Measurements from ENCODE around the gene RAB31.
"Not testable (repeated sequence)": the region's sequence is repeated elsewhere in the genome, so short reads cannot be mapped to it uniquely, and the experiment has no call there.

The RAB31 gene

DNA sequence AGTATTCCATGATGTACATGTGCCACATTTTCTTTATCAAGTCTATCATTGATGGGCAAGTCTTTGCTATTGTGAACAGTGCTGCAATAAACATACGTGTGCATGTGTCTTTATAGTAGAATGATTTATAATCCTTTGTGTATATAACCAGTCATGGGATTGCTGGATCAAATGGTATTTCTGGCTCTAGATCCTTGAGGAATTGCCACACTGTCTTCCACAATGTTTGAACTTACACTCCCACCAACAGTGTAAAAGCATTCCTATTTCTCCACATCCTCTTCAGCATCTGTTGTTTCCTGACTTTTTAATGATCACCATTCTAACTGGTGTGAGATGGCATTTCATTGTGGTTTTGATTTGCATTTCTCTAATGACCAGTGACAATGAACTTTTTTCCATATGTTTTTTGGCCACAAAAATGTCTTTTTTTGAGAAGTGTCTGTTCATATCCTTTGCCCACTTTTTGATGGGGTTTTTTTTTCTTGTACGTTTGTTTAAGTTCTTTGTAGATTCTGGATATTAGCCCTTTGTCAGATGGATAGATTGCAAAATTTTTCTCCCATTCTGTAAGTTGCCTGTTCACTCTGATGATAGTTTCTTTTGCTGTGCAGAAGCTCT, 60.1 kb downstream of the RAB31 start:
- not testable (repeated sequence) for ATAC-seq, H3K27ac Mint-ChIP-seq, H3K4me1 Mint-ChIP-seq, H3K4me3 Mint-ChIP-seq, DNase-seq, H3K9me3 Mint-ChIP-seq
- peaks cover 32% of the 10 kb centered on the region for H3K27me3 Mint-ChIP-seq

DNA sequence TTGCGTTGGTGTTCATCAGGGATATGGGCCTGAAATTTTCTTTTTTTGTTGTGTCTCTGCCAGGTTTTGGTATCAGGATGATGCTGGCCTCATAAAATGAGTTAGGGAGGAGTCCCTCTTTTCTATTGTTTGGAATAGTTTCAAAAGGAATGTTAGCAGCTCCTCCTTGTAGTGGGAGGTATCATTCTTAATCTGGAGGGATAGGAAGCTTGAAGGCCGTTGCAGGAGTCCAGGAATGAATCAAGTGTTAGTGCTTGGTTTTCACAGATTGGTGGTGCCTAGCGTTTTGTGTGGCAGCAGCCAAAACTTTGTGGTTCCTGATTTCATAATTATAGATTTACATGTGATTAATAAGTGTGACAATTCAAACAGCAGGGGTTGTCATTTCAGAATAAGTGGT, 62.0 kb downstream of the RAB31 start:
- H3K27me3 Mint-ChIP-seq, result peaks cover 33% of the 10 kb centered on the region
- H3K4me3 Mint-ChIP-seq, H3K9me3 Mint-ChIP-seq, H3K27ac Mint-ChIP-seq, DNase-seq, ATAC-seq, H3K4me1 Mint-ChIP-seq: not testable (repeated sequence)

DNA sequence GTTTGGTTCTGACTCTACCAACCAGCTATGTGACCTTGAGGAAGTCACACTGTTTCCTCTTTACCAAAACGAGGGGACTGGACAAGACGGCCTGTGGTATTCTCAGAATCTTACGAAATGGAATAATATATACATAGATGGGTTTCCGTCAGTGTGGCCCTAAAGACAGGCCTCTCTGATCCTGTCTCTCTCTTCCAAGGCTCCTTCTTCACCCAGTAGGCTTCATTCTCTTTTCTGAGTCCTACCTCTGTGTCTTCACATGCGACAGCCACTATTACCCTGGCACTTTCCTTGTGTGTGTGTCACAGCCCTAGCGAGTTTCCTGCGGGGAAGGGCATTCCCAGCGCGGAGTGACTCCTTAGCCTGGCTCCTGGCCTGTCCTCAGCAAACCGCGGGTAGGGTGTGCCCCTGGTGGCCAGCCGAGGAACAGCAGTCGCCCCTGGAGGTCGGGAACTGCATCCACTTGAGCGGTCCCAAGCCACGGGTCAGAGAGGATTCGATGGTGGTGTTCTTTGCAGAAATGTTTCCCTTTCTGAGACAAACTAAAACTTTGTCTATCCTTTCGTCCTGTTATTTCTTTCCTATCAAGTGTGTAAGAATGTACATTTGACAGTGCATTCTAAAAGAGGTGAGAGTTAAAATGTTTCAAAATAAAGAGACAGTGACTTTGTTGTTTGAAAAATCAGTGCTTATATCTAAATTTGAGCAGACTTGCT, 63.3 kb downstream of the RAB31 start:
- H3K4me1 Mint-ChIP-seq, result peaks cover 7% of the 10 kb centered on the region
- ATAC-seq (peak; percentile 71), DNase-seq (peak; percentile 54 to 56)
- H3K9me3 Mint-ChIP-seq, result no peaks in the 10 kb centered on the region
- H3K4me3 Mint-ChIP-seq, result no peak overlapping the region
- H3K27me3 Mint-ChIP-seq, result peaks cover 46% of the 10 kb centered on the region
- no peak overlapping the region for H3K27ac Mint-ChIP-seq

DNA sequence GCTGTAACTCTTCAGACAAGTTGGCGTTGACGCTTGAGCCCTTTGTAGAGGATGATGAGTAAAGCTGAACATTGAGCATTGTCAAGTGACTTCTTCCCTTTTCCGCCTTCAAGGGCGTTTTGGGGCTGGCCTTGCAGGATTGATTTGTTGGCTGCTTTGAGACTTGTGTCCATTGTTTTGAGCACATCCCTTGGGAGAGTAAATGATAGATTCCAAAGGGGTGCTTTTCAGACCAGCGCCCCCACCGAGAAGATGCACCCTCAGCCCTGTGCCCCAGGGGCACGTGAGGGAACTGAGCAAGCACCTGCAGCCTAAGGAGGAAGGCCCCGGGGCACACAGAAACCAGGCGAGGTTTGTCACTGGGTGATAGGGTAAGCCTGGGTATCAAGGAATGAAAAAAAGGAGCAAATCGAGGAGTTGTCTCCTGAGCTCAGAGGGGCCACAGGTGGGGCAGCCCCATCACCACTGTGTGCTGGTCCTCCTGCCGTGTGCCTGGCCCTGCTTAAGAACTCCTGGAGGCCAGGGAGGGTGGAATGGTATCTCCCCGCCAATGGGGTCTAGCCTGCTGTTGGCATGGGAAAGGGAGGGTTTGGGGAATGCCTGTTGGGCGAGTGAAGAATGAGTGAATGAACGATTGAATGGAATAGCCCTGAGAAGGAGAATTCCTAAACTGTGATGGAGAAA, 64.0 kb downstream of the RAB31 start:
- Mint-ChIP-seq H3K27me3 (peaks cover 48% of the 10 kb centered on the region), H3K27ac (no peak overlapping the region), H3K9me3 (no peaks in the 10 kb centered on the region), H3K4me1 (peaks cover 7% of the 10 kb centered on the region), H3K4me3 (no peak overlapping the region)
- DNase-seq (no peak), ATAC-seq (no peak)

DNA sequence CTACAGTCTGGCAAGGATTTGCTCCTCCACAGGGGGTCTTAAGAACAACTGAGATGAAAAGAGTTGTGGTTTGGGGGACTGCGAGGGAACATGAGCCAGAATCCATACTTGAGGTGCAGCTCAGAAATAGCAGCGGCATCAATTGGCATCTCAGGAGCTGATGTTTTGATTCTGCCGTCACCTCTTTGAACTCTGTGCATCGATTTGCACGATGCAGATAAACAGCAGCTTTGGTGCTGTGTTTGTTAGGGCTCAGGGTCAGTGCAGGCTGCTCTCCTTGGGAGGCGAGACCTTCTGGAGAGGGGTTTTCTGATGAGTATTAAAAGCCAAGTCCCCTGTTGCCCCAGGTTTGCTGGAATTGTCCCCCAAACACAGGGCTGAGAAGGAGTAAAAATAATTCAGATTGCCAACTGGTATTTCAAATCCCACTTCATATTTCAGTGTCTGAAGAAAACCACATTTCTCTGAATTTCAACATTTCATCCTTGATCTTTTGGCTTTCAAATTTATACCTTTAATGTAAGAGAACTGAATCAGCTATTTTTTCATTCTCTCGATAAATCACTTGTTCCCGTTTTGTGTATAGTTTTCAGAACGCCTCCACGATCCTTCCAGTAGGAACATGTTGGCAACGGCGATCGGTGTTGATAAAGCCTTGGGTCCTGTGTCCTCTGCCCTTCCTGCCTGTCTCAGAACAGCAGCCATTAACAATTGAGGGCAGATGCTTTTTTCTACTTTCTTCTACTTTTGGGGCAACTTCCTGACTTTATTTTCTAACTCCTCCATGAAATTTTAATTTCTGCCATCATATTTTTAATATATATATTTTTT, 65.0 kb downstream of the RAB31 start:
- DNase-seq, result no peak
- H3K4me3 Mint-ChIP-seq, result no peak overlapping the region
- no peak overlapping the region for H3K27ac Mint-ChIP-seq
- ATAC-seq, result no peak
- H3K27me3 Mint-ChIP-seq, result peaks cover 48% of the 10 kb centered on the region
- H3K4me1 Mint-ChIP-seq, result peaks cover 7% of the 10 kb centered on the region
- H3K9me3 Mint-ChIP-seq, result no peaks in the 10 kb centered on the region

DNA sequence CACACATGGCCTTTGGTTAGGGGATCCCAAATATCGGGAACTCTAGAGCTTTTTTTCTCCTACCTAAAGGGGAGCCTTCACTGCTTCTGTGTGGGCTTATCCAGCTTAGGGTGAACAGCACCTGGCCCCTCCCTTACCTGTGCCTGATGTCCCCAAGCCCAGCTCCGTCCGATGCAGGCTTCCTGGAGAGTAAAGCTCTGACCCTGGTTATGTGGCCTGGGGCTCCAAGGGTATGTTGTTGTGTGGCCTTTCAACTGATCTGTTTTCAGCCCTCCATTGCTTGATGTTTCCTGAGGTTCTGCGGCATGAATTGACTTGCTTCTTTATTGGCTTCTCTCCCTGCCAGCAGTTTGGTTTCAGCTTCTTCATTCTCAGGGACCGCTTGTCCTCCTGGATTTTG, 66.0 kb downstream of the RAB31 start:
- Mint-ChIP-seq H3K4me1 (peaks cover 7% of the 10 kb centered on the region), H3K4me3 (no peak overlapping the region), H3K9me3 (no peaks in the 10 kb centered on the region), H3K27ac (no peak overlapping the region), H3K27me3 (peaks cover 46% of the 10 kb centered on the region)
- ATAC-seq, result no peak
- DNase-seq, result no peak

DNA sequence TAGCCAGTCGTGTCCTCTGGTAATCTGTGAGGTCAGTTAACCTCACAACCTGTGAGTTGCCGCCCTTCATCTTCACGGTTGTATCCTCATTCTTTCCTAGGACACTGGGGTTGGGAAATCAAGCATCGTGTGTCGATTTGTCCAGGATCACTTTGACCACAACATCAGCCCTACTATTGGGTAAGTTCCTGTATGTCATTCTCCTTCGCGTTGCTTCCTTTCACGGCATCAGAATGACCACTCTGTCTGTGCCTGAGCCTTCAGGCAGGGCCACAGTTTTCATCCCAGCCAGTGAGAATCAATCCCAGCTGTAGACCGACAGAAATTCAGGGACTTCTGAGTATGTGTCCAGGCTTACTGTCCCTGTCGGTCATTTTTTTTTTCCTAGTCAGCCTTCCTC, 67.1 kb downstream of the RAB31 start:
- DNase-seq (no peak), ATAC-seq (no peak)
- no peak overlapping the region for H3K4me3 Mint-ChIP-seq
- H3K4me1 Mint-ChIP-seq, result peaks cover 7% of the 10 kb centered on the region
- H3K27me3 Mint-ChIP-seq, result peaks cover 36% of the 10 kb centered on the region
- no peaks in the 10 kb centered on the region for H3K9me3 Mint-ChIP-seq
- no peak overlapping the region for H3K27ac Mint-ChIP-seq

DNA sequence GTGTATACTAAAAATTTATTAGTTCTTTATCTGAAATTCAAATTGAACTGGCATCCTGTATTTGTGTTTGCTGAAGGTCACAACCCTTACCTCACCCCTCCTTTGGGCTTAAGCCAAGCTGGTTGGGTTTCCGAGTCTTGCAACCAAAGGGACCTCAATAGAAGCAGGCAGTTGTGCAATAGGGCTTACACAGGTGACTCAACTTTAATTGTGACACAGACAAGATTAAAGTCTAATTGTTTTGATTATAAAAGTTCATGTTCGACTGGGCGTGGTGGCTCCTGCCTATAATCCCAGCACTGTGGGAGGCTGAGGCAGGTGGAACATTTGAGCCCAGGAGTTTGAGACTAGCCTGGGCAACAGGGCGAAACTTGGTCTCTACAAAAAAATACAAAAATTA, 71.5 kb downstream of the RAB31 start:
- Mint-ChIP-seq H3K27ac (no peak overlapping the region), H3K4me1 (no peaks in the 10 kb centered on the region), H3K9me3 (no peaks in the 10 kb centered on the region), H3K4me3 (no peak overlapping the region), H3K27me3 (peaks cover 16% of the 10 kb centered on the region)
- ATAC-seq (no peak), DNase-seq (no peak)

DNA sequence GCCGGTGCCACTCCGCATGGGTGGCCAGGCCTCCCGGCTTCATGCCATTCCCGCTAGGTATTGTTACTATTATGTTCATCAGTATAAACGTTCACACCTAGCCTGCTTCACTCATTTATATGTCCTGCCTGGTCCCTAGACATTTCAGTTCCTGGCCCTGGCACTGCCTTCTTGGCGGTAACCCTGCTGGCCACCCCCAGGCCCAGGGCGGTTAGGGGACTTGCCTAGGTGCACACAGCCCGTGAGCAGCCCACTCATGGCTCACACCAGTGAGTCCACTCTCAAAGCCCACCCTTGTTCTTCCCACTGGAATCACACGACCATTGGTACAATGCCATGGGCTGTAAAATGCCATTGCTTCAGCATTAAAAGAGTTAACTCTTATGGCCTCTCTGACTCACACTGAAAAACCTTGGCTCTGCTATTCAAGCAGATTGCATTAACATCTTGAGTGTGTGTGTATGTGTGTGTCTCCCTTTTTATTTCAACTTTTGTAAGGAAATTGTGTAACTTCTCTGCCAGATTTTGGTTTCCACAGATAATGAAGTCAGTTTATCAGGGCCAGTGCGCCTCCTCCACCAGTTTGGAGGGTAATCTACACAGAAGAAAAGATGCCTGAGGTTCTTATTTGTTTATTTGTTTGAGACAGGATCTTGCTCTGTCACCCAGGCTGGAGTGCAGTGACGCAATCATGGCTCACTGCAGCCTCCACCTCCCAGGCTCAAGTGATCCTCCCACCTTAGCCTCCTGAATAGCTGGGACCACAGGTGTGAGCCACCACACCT, 74.2 kb downstream of the RAB31 start:
- no peaks in the 10 kb centered on the region for H3K4me1 Mint-ChIP-seq
- DNase-seq (no peak), ATAC-seq (no peak)
- no peak overlapping the region for H3K27ac Mint-ChIP-seq
- H3K27me3 Mint-ChIP-seq, result peaks cover 12% of the 10 kb centered on the region
- no peaks in the 10 kb centered on the region for H3K9me3 Mint-ChIP-seq
- H3K4me3 Mint-ChIP-seq, result no peak overlapping the region

DNA sequence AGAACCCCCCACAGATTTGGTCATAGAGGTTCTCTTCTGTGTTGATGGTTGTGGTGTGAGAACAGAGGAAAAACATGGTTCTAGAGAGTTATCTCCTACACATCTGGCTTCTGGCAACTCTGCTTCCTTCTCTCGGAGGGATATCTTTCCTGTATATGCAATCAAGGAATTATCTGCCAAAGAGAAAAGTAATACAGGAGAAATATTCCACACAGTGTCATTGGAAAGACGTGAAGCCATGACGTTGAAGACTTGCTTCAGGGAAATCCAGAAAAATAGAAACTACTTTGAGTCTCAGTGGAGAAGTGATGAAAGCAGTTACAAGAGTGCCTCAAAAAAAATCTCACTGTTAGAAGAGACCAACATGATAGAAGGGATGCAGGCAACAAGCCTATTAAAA, 78.5 kb downstream of the RAB31 start:
- no peak overlapping the region for H3K4me3 Mint-ChIP-seq
- peaks cover 15% of the 10 kb centered on the region for H3K27me3 Mint-ChIP-seq
- H3K9me3 Mint-ChIP-seq, result no peaks in the 10 kb centered on the region
- H3K27ac Mint-ChIP-seq, result no peak overlapping the region
- DNase-seq (no peak), ATAC-seq (no peak)
- no peaks in the 10 kb centered on the region for H3K4me1 Mint-ChIP-seq

DNA sequence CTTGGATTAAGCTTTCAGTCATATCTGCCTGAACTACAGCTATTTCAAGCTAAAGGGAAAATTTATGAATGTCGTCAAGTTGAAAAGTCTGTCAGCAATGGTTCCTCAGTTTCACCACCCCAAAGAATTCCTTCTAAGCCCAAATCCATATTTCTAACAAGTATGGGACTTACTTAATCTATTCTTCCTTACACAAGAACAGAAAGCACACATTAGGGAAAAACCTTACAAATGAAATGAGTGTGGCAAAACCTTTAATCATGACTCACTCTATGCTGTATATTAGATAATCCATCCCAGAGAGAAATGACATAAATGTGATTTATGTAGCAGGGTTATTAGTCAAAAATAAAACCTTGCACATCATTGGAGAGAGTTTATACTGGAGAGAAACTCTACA, 78.9 kb downstream of the RAB31 start:
- H3K4me1 Mint-ChIP-seq, result no peaks in the 10 kb centered on the region
- H3K27me3 Mint-ChIP-seq, result peaks cover 15% of the 10 kb centered on the region
- no peak for DNase-seq
- ATAC-seq, result no peak
- no peak overlapping the region for H3K27ac Mint-ChIP-seq
- H3K4me3 Mint-ChIP-seq, result no peak overlapping the region
- H3K9me3 Mint-ChIP-seq, result no peaks in the 10 kb centered on the region

DNA sequence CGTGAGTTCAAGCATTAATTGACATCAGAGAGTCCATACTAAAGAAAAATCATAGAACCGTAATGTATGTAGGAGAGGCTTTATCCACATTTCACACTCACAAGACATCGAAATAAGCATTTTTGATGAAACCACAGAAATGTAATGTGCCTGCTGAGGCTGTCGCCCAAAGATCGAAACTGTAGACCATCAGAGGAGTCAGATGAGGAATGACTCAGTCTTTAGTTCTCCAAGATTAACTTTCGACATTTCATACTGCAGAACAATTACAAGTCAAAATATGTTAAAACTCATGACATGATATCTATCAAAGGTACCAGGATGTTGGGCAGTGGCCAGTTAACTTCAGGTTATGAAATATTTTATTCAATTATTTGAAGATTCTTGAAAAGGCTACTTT, 79.6 kb downstream of the RAB31 start:
- Mint-ChIP-seq H3K4me3 (no peak overlapping the region), H3K27me3 (peaks cover 15% of the 10 kb centered on the region), H3K9me3 (no peaks in the 10 kb centered on the region), H3K27ac (no peak overlapping the region), H3K4me1 (no peaks in the 10 kb centered on the region)
- ATAC-seq (no peak), DNase-seq (no peak)

DNA sequence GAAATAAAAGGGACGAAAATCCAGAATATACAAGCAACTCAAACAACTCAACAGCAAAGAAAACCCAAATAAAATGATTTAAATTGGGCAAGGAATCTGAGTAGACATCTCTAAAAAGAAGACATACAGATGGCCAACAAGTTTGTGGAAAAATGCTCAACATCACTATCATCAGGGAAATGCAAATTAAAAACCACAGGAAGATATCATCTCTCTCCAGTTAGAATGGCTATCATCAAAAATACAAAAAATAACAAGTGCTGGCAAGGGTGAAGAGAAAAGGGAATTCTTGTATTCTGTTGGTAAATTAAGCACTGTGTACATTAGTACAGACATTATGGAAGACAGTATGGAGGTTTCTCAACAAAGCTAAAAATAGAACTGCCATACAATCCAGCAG, 80.0 kb downstream of the RAB31 start:
- ATAC-seq (no peak), DNase-seq (no peak)
- peaks cover 15% of the 10 kb centered on the region for H3K27me3 Mint-ChIP-seq
- no peaks in the 10 kb centered on the region for H3K4me1 Mint-ChIP-seq
- H3K27ac Mint-ChIP-seq, result no peak overlapping the region
- no peaks in the 10 kb centered on the region for H3K9me3 Mint-ChIP-seq
- no peak overlapping the region for H3K4me3 Mint-ChIP-seq

DNA sequence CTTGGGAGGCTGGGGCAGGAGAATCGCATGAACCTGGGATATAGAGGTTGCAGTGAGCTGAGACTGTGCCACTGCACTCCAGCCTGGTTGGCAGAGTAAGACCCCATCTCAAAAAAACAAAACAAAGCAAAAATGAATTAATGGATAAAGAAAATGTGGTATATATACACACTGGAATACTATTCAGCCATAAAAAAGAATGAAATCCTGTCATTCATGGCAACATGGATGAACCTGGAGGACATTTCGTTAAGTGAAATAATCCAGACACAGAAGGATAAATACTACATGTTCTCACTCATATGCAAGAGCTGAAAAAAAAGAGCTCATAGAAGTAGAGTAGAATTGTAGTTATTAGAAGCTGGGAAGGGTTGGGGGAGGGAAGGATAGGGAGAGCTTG, 80.8 kb downstream of the RAB31 start:
- Mint-ChIP-seq H3K4me1 (no peaks in the 10 kb centered on the region), H3K27ac (peak overlapping the region in 1 of 2 donors; percentile 95), H3K27me3 (peaks cover 15% of the 10 kb centered on the region), H3K4me3 (no peak overlapping the region), H3K9me3 (no peaks in the 10 kb centered on the region)
- DNase-seq, result no peak
- ATAC-seq, result no peak

DNA sequence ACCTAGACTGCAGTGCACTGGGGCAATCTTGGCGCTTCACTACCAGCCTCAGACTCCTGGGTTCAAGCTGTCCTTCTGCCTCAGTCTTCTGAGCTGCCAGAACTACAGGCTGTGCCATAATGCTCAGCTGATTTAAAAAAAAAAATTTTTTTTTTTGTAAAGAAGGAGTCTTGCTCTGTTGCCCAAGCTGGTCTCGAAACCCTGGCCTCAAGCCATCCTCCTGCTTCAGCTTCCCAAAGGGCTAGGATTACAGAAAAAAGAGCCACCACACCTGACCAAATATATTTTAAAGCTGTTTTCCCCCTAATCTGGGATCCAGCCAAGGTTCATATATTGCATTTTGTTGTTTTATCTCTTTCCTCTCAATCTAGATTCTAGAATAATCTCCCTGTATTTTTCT, 82.2 kb downstream of the RAB31 start:
- no peaks in the 10 kb centered on the region for H3K4me1 Mint-ChIP-seq
- H3K27ac Mint-ChIP-seq, result no peak overlapping the region
- H3K9me3 Mint-ChIP-seq, result no peaks in the 10 kb centered on the region
- ATAC-seq, result no peak
- H3K27me3 Mint-ChIP-seq, result peaks cover 23% of the 10 kb centered on the region
- no peak for DNase-seq
- no peak overlapping the region for H3K4me3 Mint-ChIP-seq

All from stimulated activated naive CD8-positive, alpha-beta T cell treated with anti-CD3 and anti-CD28 coated beads, Interleukin-15, amount 100 ng/mL, for 72 hours (primary cell).